Transverse colon (tissue), 4 donors: ENCODE measurements around the gene SHPK. TPM values are rescaled to one million over a fixed set of nuclear protein-coding genes. Genes with fewer than 3 reads are reported as not detected.
"Not testable (repeated sequence)": the region's sequence is repeated elsewhere in the genome, so short reads cannot be mapped to it uniquely, and the experiment has no call there.

Experiments used
- DNase-seq: peaks from one replicate; pipeline ENCODE4 v3.0.0-alpha.2; 2019
- H3K27ac ChIP-seq, 4 donors: fragments of 200-600 bp; sonication (generic); 2 replicates each; pipeline ENCODE4 v1.5.1; 2016 to 2018; ENCODE audit warnings: inconsistent platforms in 4 of 4
- H3K27me3 ChIP-seq: fragments of 200-600 bp; sonication (generic); 2 replicates; pipeline ENCODE4 v1.5.1; 2017; ENCODE audit warnings: inconsistent platforms
- H3K36me3 ChIP-seq, 4 donors: fragments of 200-600 bp; sonication (generic); 2 replicates each; pipeline ENCODE4 v1.5.1; 2017 to 2019; ENCODE audit warnings: inconsistent platforms in 4 of 4
- H3K4me1 ChIP-seq, 4 donors: fragments of 200-600 bp; sonication (generic); 2 replicates each; pipeline ENCODE4 v1.5.1; 2017 to 2020; ENCODE audit warnings: inconsistent platforms in 4 of 4
- H3K4me3 ChIP-seq, 4 donors: fragments of 200-600 bp; sonication (generic); 1 replicate in 1 of 4; 2 replicates in 3 of 4; pipeline versions ENCODE4 v1.5.1 to v1.6.1; 2017 to 2019; ENCODE audit warnings: inconsistent platforms in 4 of 4
- H3K9me3 ChIP-seq, 2 donors: fragments of 200-600 bp; sonication (generic); 2 replicates each; pipeline ENCODE4 v1.5.1; 2017 to 2019; ENCODE audit warnings: inconsistent platforms in 2 of 2
- CTCF ChIP-seq, 5 experiments: fragments of 200-600 bp in 3 of 5; fragments of 450-650 bp in 2 of 5; sonication (generic) in 3 of 5; IDR thresholded peaks; 1 replicate in 2 of 5; 2 replicates in 3 of 5; pipeline ENCODE4 v1.5.1; 2016 to 2017; ENCODE audit warnings: antibody characterized with exemption in 5 of 5, inconsistent platforms in 3 of 5, mild to moderate bottlenecking in 2 of 5, moderate library complexity in 1 of 5
- EP300 ChIP-seq: sonication (generic); formaldehyde crosslinking; IDR thresholded peaks from one replicate; pipeline ENCODE4 v1.6.1; 2017; ENCODE audit warnings: antibody characterized with exemption, low read depth
- POLR2A ChIP-seq: fragments of 450-650 bp; IDR thresholded peaks from one replicate; pipeline ENCODE4 v1.6.1; 2016; ENCODE audit warnings: antibody characterized with exemption, mild to moderate bottlenecking, moderate library complexity
- POLR2AphosphoS5 ChIP-seq, 3 donors: sonication (generic); formaldehyde crosslinking; IDR thresholded peaks; one replicate each; pipeline ENCODE4 v1.6.1; 2016; ENCODE audit warnings: antibody characterized with exemption in 3 of 3
- WGBS, 2 donors: methylation state at CpG; one replicate each; pipeline ENCODE4 v1.1.5; 2018; ENCODE audit warnings: low coverage in 1 of 2; 5-methylcytosine and 5-hydroxymethylcytosine counted together
- in situ Hi-C, 4 donors: fragments of 200-750 bp; cut with MboI; loops; one replicate each; pipeline versions ENCODE4 v1.15.0 to v1.15.1; 2017; ENCODE audit warnings: low sequenced_read_pairs in 3 of 4, low pct_ligation_motif_present in 1 of 4, low pct_unique_long_range_greater_than_20kb in 1 of 4
- intact Hi-C: fragments of 100-400 bp; cut with DNase I; formaldehyde crosslinking; loops from one replicate; pipeline ENCODE4 v1.15.1; 2023; ENCODE audit warnings: low total_unique reads
- total RNA-seq, 4 donors: library from RNA; depleted of rRNA; stranded (reverse); fragments of >200 nt; gene quantifications; one replicate each; pipeline ENCODE4 v1.1.0, GENCODE V29; 2016

The SHPK gene
- total RNA-seq, 4 donors from 2014 or later: 9.0 to 50.9 (median 24.2) TPM

- intact Hi-C loops: no loop called here
- no peaks in the 10 kb centered on the region for H3K27me3 ChIP-seq
- no peaks in the 10 kb centered on the region for H3K9me3 ChIP-seq
- no peak overlapping the region for H3K27ac ChIP-seq
- no peak for DNase-seq
- 95% methylated on average over 9 of the region's 9 CpGs; no CpG with 5 or more reads in 1 of the 2 donors for WGBS, 2 donors
- H3K36me3 ChIP-seq: peaks cover 0 to 6% (median 0%) of the 10 kb centered on the region in 4 donors
- no peak overlapping the region for H3K4me3 ChIP-seq
- TF ChIP-seq EP300 (no peak), POLR2A (no peak), CTCF (IDR thresholded peaks at IDR 0.05) (no peak), POLR2AphosphoS5 (IDR thresholded peaks at IDR 0.05) (no peak)
- in situ Hi-C loops: no loop called here
- H3K4me1 ChIP-seq: no peaks in the 10 kb centered on the region
These were observed 52.6 kb downstream of the SHPK start for GRCh38 chr17:3583456-3583855.

GRCh38 chr17:3582915-3583314, 53.1 kb downstream of the SHPK start:
- Histone ChIP-seq H3K36me3 (peaks cover 0 to 6% (median 0%) of the 10 kb centered on the region in 4 donors), H3K27ac (no peak overlapping the region), H3K9me3 (no peaks in the 10 kb centered on the region), H3K4me3 (no peak overlapping the region), H3K27me3 (no peaks in the 10 kb centered on the region), H3K4me1 (no peaks in the 10 kb centered on the region)
- no peak for DNase-seq
- intact Hi-C loops (no loop called here), in situ Hi-C loops (no loop called here)
- 95 to 96% methylated on average over 8 to 9 of the region's 9 CpGs for WGBS, 2 donors
- TF ChIP-seq EP300: no peak
- TF ChIP-seq POLR2A: no peak
- no peak for TF ChIP-seq POLR2AphosphoS5 (IDR thresholded peaks at IDR 0.05)
- no peak for TF ChIP-seq CTCF (IDR thresholded peaks at IDR 0.05)

- not testable (repeated sequence) for H3K36me3 ChIP-seq
These were observed 57.4 kb downstream of the SHPK start for GRCh38 chr17:3578667-3579066.

GRCh38 chr17:3576970-3577369, 59.1 kb downstream of the SHPK start:
- no peak overlapping the region for H3K4me3 ChIP-seq
- intact Hi-C loops: no loop called here
- no peaks in the 10 kb centered on the region for H3K9me3 ChIP-seq
- no peak for DNase-seq
- in situ Hi-C loops: no loop called here
- TF ChIP-seq POLR2A: no peak
- TF ChIP-seq CTCF (IDR thresholded peaks at IDR 0.05): no peak
- no peak for TF ChIP-seq POLR2AphosphoS5 (IDR thresholded peaks at IDR 0.05)
- no peak for TF ChIP-seq EP300
- no peak overlapping the region for H3K27ac ChIP-seq
- WGBS, 2 donors: 80 to 94% methylated on average over 1 to 11 of the region's 11 CpGs
- H3K36me3 ChIP-seq: no peaks in the 10 kb centered on the region
- no peaks in the 10 kb centered on the region for H3K27me3 ChIP-seq
- H3K4me1 ChIP-seq: no peaks in the 10 kb centered on the region

More at GRCh38 chr17:3578667-3579066, 57.4 kb downstream of the SHPK start:
- H3K4me1 ChIP-seq, H3K27ac ChIP-seq, H3K27me3 ChIP-seq, DNase-seq, H3K9me3 ChIP-seq, intact Hi-C loops, in situ Hi-C loops, H3K4me3 ChIP-seq: not testable (repeated sequence)
- WGBS, 2 donors: 83 to 84% methylated on average over 3 to 4 of the region's 4 CpGs

GRCh38 chr17:3575511-3575910, 60.5 kb downstream of the SHPK start:
- TF ChIP-seq EP300 (no peak), POLR2A (no peak), CTCF (IDR thresholded peaks at IDR 0.05) (no peak), POLR2AphosphoS5 (IDR thresholded peaks at IDR 0.05) (no peak)
- 82 to 91% methylated on average over 5 of the region's 5 CpGs for WGBS, 2 donors
- H3K36me3 ChIP-seq: peaks cover 0 to 4% (median 0%) of the 10 kb centered on the region in 4 donors

More at GRCh38 chr17:3575511-3575910, 60.5 kb downstream of the SHPK start:
- Histone ChIP-seq H3K27ac (no peak overlapping the region), H3K4me1 (no peaks in the 10 kb centered on the region), H3K4me3 (no peak overlapping the region), H3K27me3 (no peaks in the 10 kb centered on the region), H3K9me3 (no peaks in the 10 kb centered on the region)
- in situ Hi-C loops (no loop called here), intact Hi-C loops (no loop called here)
- no peak for DNase-seq
